A549 (cell line): ENCODE data around the gene TECRL.

Experiments used
- CEBPB ChIP-seq, 2 experiments: fragments of >200 bp in 1 of 2; sonication (Bioruptor Twin) in 1 of 2; formaldehyde crosslinking in 1 of 2; IDR thresholded peaks; 2 replicates each; pipeline ENCODE4 v1.6.1; 2012 to 2016
- CTCF ChIP-seq: fragments of >200 bp; sonication (Bioruptor Twin); formaldehyde crosslinking; IDR thresholded peaks from 3 replicates; pipeline ENCODE4 v1.5.1; 2016
- MAZ ChIP-seq: fragments of 150-350 bp; IDR thresholded peaks from 2 replicates; pipeline ENCODE4 v1.6.1; 2014; ENCODE audit warnings: antibody characterized with exemption, low read depth, low read length, borderline replicate concordance
- SREBF2 ChIP-seq: fragments of 450-650 bp; IDR thresholded peaks from 2 replicates; pipeline ENCODE4 v1.6.1; 2014; ENCODE audit warnings: mild to moderate bottlenecking, moderate library complexity

GRCh38 chr4:64248186-64248585 lies 161.1 kb downstream of the TECRL start:
- no peak for TF ChIP-seq SREBF2
- no peak for TF ChIP-seq CTCF
- no peak for TF ChIP-seq MAZ
- TF ChIP-seq CEBPB (IDR thresholded peaks at IDR 0.05): no peak
